Naive thymus-derived CD4-positive, alpha-beta T cell (primary cell): ENCODE measurements around the gene CRKL. TPM values are rescaled to one million over a fixed set of nuclear protein-coding genes. Genes with fewer than 3 reads are reported as not detected.

Experiments
- ATAC-seq: fragments of 150-1000 bp; cut with Tn5 transposase; 2 replicates; pipeline ENCODE4 v1.10.0; 2021; ENCODE audit warnings: mild to moderate bottlenecking, moderate library complexity
- CTCF ChIA-PET: fragments of 350-600 bp; sonication (Branson Sonifier 250); formaldehyde crosslinking; loops from one replicate; lab custom pipeline; 2021; ENCODE audit warnings: antibody characterized with exemption; lab: Charles Lee
- POLR2A ChIA-PET: fragments of 350-600 bp; sonication (Branson Sonifier 250); formaldehyde crosslinking; loops from one replicate; lab custom pipeline; 2021; ENCODE audit warnings: antibody characterized with exemption, inconsistent platforms; lab: Charles Lee
- DNase-seq, 9 donors: peaks; one replicate each; pipeline versions ENCODE4 v3.0.0 to v3.0.0-alpha.2; 2020 to 2022; ENCODE audit warnings: mixed read lengths in 1 of 9
- H3K27ac ChIP-seq: one replicate; pipeline ENCODE4 v1.7.0; 2013; ENCODE audit warnings: mild to moderate bottlenecking, low read depth, low read length, moderate library complexity
- H3K27me3 ChIP-seq, 2 donors: one replicate each; pipeline ENCODE4 v1.7.0; 2013; ENCODE audit warnings: low read length in 2 of 2, mild to moderate bottlenecking in 2 of 2, moderate library complexity in 2 of 2; ENCODE audit not compliant: control insufficient read depth in 2 of 2, insufficient read depth in 2 of 2
- H3K36me3 ChIP-seq, 3 experiments: 1 replicate in 2 of 3; 2 replicates in 1 of 3; pipeline ENCODE4 v1.7.0; 2013; ENCODE audit warnings: low read length in 3 of 3, mild to moderate bottlenecking in 3 of 3, moderate library complexity in 1 of 3; ENCODE audit not compliant: insufficient read depth in 3 of 3, control insufficient read depth in 2 of 3
- H3K4me1 ChIP-seq, 2 donors: one replicate each; pipeline ENCODE4 v1.7.0; 2013; ENCODE audit warnings: low read length in 2 of 2, mild to moderate bottlenecking in 2 of 2, moderate library complexity in 1 of 2; ENCODE audit not compliant: control insufficient read depth in 2 of 2, insufficient read depth in 2 of 2
- H3K4me3 ChIP-seq: 2 replicates; pipeline ENCODE4 v1.7.0; 2013; ENCODE audit warnings: mild to moderate bottlenecking, low read length
- H3K9me3 ChIP-seq, 3 experiments: 1 replicate in 2 of 3; 2 replicates in 1 of 3; pipeline ENCODE4 v1.7.0; 2013; ENCODE audit warnings: low read length in 3 of 3; ENCODE audit not compliant: control insufficient read depth in 2 of 3
- H3K27ac Mint-ChIP-seq, 9 donors: one replicate each; pipeline ENCODE4 v1.8.0; 2020 to 2022; ENCODE audit warnings: mixed read lengths in 9 of 9, mild to moderate bottlenecking in 8 of 9, moderate library complexity in 5 of 9, inconsistent platforms in 2 of 9
- H3K27me3 Mint-ChIP-seq, 5 donors: one replicate each; pipeline ENCODE4 v1.8.0; 2021 to 2022; ENCODE audit warnings: mixed read lengths in 5 of 5, mild to moderate bottlenecking in 1 of 5
- H3K36me3 Mint-ChIP-seq, 5 donors: one replicate each; pipeline ENCODE4 v1.8.0; 2020 to 2022; ENCODE audit warnings: mixed read lengths in 5 of 5, mild to moderate bottlenecking in 3 of 5, inconsistent platforms in 1 of 5
- H3K4me1 Mint-ChIP-seq, 7 donors: one replicate each; pipeline ENCODE4 v1.8.0; 2020 to 2022; ENCODE audit warnings: mixed read lengths in 7 of 7, mild to moderate bottlenecking in 3 of 7, inconsistent platforms in 1 of 7
- H3K4me3 Mint-ChIP-seq, 10 donors: one replicate each; pipeline ENCODE4 v1.8.0; 2020 to 2022; ENCODE audit warnings: mild to moderate bottlenecking in 10 of 10, mixed read lengths in 10 of 10, moderate library complexity in 6 of 10, inconsistent platforms in 2 of 10
- H3K9me3 Mint-ChIP-seq, 11 donors: one replicate each; pipeline ENCODE4 v1.8.0; 2020 to 2022; ENCODE audit warnings: mixed read lengths in 11 of 11, mild to moderate bottlenecking in 4 of 11, inconsistent platforms in 1 of 11, moderate library complexity in 1 of 11
- intact Hi-C, 2 donors: fragments of 100-400 bp; cut with micrococcal nuclease; formaldehyde crosslinking; loops; one replicate each; pipeline ENCODE4 v1.15.1; 2023
- polyA plus RNA-seq, 2 donors: library from polyadenylated mRNA; unstranded; fragments of 300-500 nt; fragmentation: Illumina TruSeq; gene quantifications; one replicate each; pipeline ENCODE4 v1.2.3, GENCODE V29; 2021
- total RNA-seq, 6 experiments: library from RNA in 5 of 6; stranded (reverse) in 5 of 6; gene quantifications; 1 replicate in 5 of 6; 2 replicates in 1 of 6; pipeline ENCODE4 v1.2.3 and lab custom pipeline; 2021 to 2026

The CRKL gene
- total and polyA plus RNA-seq, 7 experiments from 2014 or later, result 38.9 to 82.7 (median 65.8) TPM

DNA sequence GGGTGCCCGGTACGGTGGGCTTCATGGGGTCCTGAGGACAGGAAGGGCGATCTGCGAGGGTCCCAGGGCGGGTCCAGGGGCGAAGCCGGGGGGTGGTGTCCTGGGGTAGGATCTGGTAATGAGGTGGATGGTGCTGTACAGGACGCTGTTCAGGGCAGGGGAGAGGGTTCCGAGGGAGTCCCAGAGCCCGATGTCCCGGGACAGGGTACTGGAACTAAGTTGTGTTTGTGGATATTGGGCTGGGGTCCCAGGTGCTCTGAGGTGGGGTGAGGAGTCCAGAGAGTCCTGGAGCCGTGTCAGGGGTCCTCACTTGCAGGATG is 65.3 kb downstream of the CRKL start:
- H3K27ac Mint-ChIP-seq, result peak overlapping the region; percentile 79 to 95 (median 89)
- H3K4me1 Mint-ChIP-seq, result peaks cover 33 to 50% (median 43%) of the 10 kb centered on the region in 7 donors
- ATAC-seq (no peak), DNase-seq (no peak)
- H3K27me3 ChIP-seq, result no peaks in the 10 kb centered on the region
- H3K4me1 ChIP-seq, result peaks cover 15 to 32% of the 10 kb centered on the region in 2 donors
- ChIA-PET CTCF (interaction anchor here (0.6 kb wide), 1 partner anchor 146 kb away, joined by 3 read pairs; no protein-coding TSS in a partner anchor), POLR2A (interaction anchor here (0.6 to 5.2 kb wide), 8 partner anchors 8 to 125 kb away, joined by 3 to 59 read pairs (median 4); partner anchors contain the start of gene THAP7)
- H3K9me3 ChIP-seq, result peaks cover 0 to 8% (median 0%) of the 10 kb centered on the region in 3 experiments
- H3K27me3 Mint-ChIP-seq, result no peaks in the 10 kb centered on the region
- peaks cover 0 to 8% (median 0%) of the 10 kb centered on the region in 11 donors for H3K9me3 Mint-ChIP-seq
- H3K36me3 ChIP-seq, result peaks cover 0 to 18% (median 0%) of the 10 kb centered on the region in 3 experiments
- H3K36me3 Mint-ChIP-seq, result peaks cover 0 to 13% (median 7%) of the 10 kb centered on the region in 5 donors
- H3K27ac ChIP-seq, result peak overlapping the region; percentile 84
- intact Hi-C loops, result loop anchor here (1.0 to 10.0 kb wide), 4 partner anchors 18 to 862 kb away; partner anchors contain the start of genes CRKL (in 1 of the 2) and THAP7 (in 1 of the 2)
- peak overlapping the region; percentile 89 to 97 (median 93) for H3K4me3 Mint-ChIP-seq
- H3K4me3 ChIP-seq, result peak overlapping the region; percentile 80

DNA sequence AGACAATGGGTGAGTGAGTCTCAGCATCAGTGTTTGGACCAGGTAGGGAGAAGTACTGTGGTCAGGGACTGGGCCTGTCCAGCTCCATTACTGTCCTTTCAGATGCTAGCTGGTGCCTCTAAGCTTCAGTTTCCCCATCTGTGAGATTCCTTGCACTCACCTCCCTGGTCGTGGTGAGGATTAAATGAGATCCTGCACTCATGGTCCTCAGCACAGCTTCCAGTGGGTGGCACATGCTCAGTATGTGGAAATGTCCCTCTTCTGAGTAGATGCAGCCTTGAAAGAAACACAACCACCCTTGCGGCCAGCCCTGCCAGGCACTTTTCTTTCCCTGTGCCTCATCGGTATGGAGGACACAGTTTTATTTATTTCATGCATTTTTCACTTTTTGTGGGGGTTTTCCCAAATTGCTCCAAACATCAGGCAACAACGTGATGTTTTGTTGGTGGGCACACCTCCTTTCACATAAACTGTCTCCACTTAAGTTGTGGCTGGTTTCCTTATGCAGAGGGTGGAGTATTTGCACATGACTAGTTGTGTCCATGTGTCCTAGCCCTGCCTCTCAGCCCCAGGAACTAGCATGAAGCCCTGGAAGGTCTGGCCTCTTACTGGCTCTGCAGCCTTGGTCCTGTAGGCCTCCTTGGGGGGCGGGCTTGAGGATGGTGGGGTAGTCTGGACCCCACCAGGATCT is 66.0 kb downstream of the CRKL start:
- intact Hi-C loops, result loop anchor here (2.0 to 10.0 kb wide), 2 partner anchors 18 to 862 kb away; no protein-coding TSS in a partner anchor
- Mint-ChIP-seq H3K4me1 (peaks cover 33 to 50% (median 43%) of the 10 kb centered on the region in 7 donors), H3K27ac (peak overlapping the region; percentile 79 to 95 (median 89)), H3K36me3 (peaks cover 0 to 17% (median 7%) of the 10 kb centered on the region in 5 donors), H3K27me3 (no peaks in the 10 kb centered on the region), H3K4me3 (peak overlapping the region; percentile 89 to 97 (median 93)), H3K9me3 (peaks cover 0 to 4% (median 0%) of the 10 kb centered on the region in 11 donors)
- ChIA-PET POLR2A (interaction anchor here (5.2 kb wide), 1 partner anchor 19 kb away, joined by 59 read pairs; the partner anchor contains the start of gene THAP7), CTCF (no interaction called here)
- ATAC-seq (no peak), DNase-seq (no peak)
- H3K9me3 ChIP-seq, result peaks cover 0 to 8% (median 0%) of the 10 kb centered on the region in 3 experiments
- H3K27me3 ChIP-seq, result no peaks in the 10 kb centered on the region
- peaks cover 15 to 32% of the 10 kb centered on the region in 2 donors for H3K4me1 ChIP-seq
- peak overlapping the region; percentile 80 for H3K4me3 ChIP-seq
- peaks cover 0 to 25% (median 0%) of the 10 kb centered on the region in 3 experiments for H3K36me3 ChIP-seq
- peak overlapping the region; percentile 84 for H3K27ac ChIP-seq

DNA sequence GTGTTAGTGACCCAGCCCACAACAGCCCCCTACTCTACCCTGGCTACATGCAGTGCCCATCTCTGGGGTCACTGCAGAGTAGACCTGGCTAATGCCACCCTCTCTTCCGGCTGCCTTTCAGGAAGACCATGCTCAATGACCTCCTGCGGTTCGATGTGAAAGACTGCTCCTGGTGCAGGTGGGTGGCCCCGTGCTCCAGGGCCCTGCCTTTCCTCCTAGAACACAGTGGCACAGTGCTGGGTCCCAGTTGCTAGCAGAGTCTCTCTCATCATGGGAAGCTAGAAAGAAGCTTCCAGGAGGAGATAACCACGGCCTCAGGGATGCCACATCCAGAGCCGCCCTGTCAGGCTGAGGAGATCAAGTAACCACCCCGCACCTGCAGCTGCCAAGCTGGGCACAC is 68.5 kb downstream of the CRKL start:
- Histone ChIP-seq H3K27me3 (no peaks in the 10 kb centered on the region), H3K27ac (no peak overlapping the region), H3K36me3 (peaks cover 0 to 32% (median 0%) of the 10 kb centered on the region in 3 experiments), H3K4me3 (no peak overlapping the region), H3K9me3 (no peaks in the 10 kb centered on the region), H3K4me1 (peaks cover 15 to 27% of the 10 kb centered on the region in 2 donors)
- ChIA-PET POLR2A (interaction anchor here (0.8 to 1.1 kb wide), 3 partner anchors 8 to 15 kb away, joined by 3 to 4 read pairs (median 4); no protein-coding TSS in a partner anchor), CTCF (no interaction called here)
- Mint-ChIP-seq H3K27ac (no peak overlapping the region), H3K4me3 (no peak overlapping the region), H3K36me3 (peaks cover 0 to 17% (median 5%) of the 10 kb centered on the region in 5 donors), H3K4me1 (peaks cover 18 to 42% (median 35%) of the 10 kb centered on the region in 7 donors), H3K9me3 (peaks cover 0 to 1% (median 0%) of the 10 kb centered on the region in 11 donors), H3K27me3 (no peaks in the 10 kb centered on the region)
- no peak for DNase-seq
- no peak for ATAC-seq
- intact Hi-C loops, result loop anchor here in 1 of 2 donors (10.0 kb wide), 1 partner anchor 859 kb away; no protein-coding TSS in a partner anchor

DNA sequence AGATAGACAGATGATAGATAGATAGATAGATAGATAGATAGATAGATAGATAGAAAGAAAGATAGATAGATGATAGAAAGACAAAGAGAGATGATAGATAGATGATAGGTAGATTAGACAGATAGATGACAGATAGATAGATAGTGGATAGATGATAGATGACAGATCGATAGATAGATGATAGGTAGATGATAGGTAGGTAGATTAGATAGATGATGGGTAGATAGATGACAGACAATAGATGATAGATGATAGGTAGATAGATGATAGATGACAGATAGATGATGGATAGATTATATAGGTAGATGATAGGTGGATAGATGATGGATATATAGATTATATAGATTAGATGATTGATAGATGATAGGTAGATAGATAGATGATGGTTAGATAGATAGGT is 69.2 kb downstream of the CRKL start:
- Histone ChIP-seq H3K9me3 (no peaks in the 10 kb centered on the region), H3K4me3 (no peak overlapping the region), H3K27ac (no peak overlapping the region), H3K36me3 (peaks cover 0 to 38% (median 0%) of the 10 kb centered on the region in 3 experiments), H3K27me3 (no peaks in the 10 kb centered on the region), H3K4me1 (peaks cover 11 to 21% of the 10 kb centered on the region in 2 donors)
- Mint-ChIP-seq H3K4me1 (peaks cover 13 to 35% (median 29%) of the 10 kb centered on the region in 7 donors), H3K36me3 (peaks cover 0 to 17% (median 5%) of the 10 kb centered on the region in 5 donors), H3K4me3 (no peak overlapping the region), H3K9me3 (peaks cover 0 to 1% (median 0%) of the 10 kb centered on the region in 11 donors), H3K27me3 (no peaks in the 10 kb centered on the region), H3K27ac (peak overlapping the region in 3 of 9 donors; percentile 2 to 5 (median 3))
- intact Hi-C loops, result loop anchor here in 1 of 2 donors (10.0 kb wide), 1 partner anchor 858 kb away; no protein-coding TSS in a partner anchor
- ChIA-PET POLR2A (interaction anchor here (0.8 kb wide), 1 partner anchor 14 kb away, joined by 4 read pairs; no protein-coding TSS in a partner anchor), CTCF (no interaction called here)
- ATAC-seq (no peak), DNase-seq (no peak)

DNA sequence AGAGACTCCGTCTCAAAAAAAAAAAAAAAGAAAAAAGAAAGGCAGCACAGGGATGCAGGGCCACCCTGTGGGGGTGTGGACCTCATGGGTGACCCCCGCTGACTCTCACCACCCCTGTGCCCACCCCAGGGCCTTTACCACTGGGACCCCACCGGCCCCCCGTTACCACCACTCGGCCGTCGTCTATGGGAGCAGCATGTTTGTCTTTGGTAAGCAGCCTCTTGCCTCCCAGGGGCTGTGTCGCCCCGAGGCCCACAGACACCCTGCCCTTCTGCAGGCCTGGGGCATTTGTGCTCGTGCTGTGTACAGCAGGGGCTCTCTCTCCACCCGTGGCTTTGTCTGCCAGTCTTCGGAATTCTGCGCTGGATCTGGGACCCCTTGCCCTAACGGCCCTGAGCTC is 70.2 kb downstream of the CRKL start:
- Mint-ChIP-seq H3K4me3 (no peak overlapping the region), H3K27ac (no peak overlapping the region), H3K4me1 (peaks cover 13 to 33% (median 26%) of the 10 kb centered on the region in 7 donors), H3K36me3 (peaks cover 0 to 17% (median 5%) of the 10 kb centered on the region in 5 donors), H3K27me3 (no peaks in the 10 kb centered on the region), H3K9me3 (peaks cover 0 to 1% (median 0%) of the 10 kb centered on the region in 11 donors)
- CTCF ChIA-PET, result interaction anchor here (0.5 kb wide), 1 partner anchor 1310 kb away, joined by 4 read pairs; no protein-coding TSS in a partner anchor
- POLR2A ChIA-PET, result no interaction called here
- Histone ChIP-seq H3K36me3 (peaks cover 0 to 43% (median 4%) of the 10 kb centered on the region in 3 experiments), H3K9me3 (no peaks in the 10 kb centered on the region), H3K4me1 (peaks cover 8 to 15% of the 10 kb centered on the region in 2 donors), H3K27ac (no peak overlapping the region), H3K27me3 (no peaks in the 10 kb centered on the region), H3K4me3 (no peak overlapping the region)
- ATAC-seq (no peak), DNase-seq (no peak)
- intact Hi-C loops, result loop anchor here in 1 of 2 donors (10.0 kb wide), 1 partner anchor 857 kb away; no protein-coding TSS in a partner anchor

DNA sequence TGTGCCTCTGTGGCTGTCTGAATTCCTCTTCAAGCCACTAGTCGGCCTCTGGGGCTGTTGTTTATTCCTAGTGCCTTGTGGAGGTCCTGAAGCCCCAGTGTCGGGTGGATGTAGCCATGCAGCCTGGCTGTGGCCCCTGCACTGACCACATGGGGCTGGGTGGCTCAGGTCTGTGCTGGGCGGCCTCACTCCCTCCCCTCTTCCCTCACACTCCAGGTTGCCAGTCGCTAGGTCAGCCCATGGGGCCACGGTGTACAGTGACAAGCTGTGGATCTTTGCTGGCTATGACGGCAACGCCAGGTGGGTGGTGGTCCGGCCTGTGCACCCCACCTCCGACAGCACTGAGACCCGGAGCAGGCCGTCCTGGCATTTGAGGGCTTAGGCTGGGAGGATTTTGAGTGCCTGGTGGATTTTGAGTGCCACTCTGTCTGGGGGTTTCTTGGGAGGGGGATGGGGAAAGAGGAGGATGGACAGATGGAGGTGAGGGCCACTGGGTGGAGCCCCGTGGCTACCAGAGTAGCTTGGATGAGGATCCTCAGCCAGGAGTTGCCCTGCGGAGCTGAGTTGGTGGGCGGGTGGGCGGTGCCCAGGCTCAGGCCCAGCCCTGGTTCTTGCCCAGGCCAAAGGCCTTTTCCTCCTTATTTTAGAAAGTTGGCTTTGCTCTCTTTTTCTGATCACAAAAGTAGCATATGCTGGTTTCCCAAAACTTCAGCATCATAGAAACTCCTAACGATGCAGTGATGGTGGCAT is 71.5 kb downstream of the CRKL start:
- Histone ChIP-seq H3K4me1 (peaks cover 0 to 5% of the 10 kb centered on the region in 2 donors), H3K27ac (no peak overlapping the region), H3K9me3 (no peaks in the 10 kb centered on the region), H3K4me3 (no peak overlapping the region), H3K27me3 (no peaks in the 10 kb centered on the region), H3K36me3 (peaks cover 0 to 57% (median 7%) of the 10 kb centered on the region in 3 experiments)
- CTCF ChIA-PET, result no interaction called here
- Mint-ChIP-seq H3K27ac (no peak overlapping the region), H3K4me3 (no peak overlapping the region), H3K27me3 (no peaks in the 10 kb centered on the region), H3K36me3 (peaks cover 0 to 17% (median 5%) of the 10 kb centered on the region in 5 donors), H3K4me1 (peaks cover 5 to 21% (median 13%) of the 10 kb centered on the region in 7 donors), H3K9me3 (peaks cover 0 to 1% (median 0%) of the 10 kb centered on the region in 11 donors)
- POLR2A ChIA-PET, result no interaction called here
- ATAC-seq (no peak), DNase-seq (no peak)
- intact Hi-C loops, result loop anchor here in 1 of 2 donors (10.0 kb wide), 1 partner anchor 856 kb away; no protein-coding TSS in a partner anchor
